AG04450 (cell line): Measurements from ENCODE around the gene GPC6. TPM values are rescaled to one million over a fixed set of nuclear protein-coding genes. Genes with fewer than 3 reads are reported as not detected.

Source experiments
- CTCF ChIA-PET: fragments of 300-600, 350-600 bp; formaldehyde crosslinking; extraction: SDS; loops from one replicate; lab custom pipeline; 2022; ENCODE audit warnings: antibody characterized with exemption, inconsistent platforms; lab: Charles Lee
- POLR2A ChIA-PET: fragments of 350-600 bp; formaldehyde crosslinking; extraction: SDS; loops from one replicate; lab custom pipeline; 2021; ENCODE audit warnings: antibody characterized with exemption, inconsistent platforms; lab: Yijun Ruan, JAX
- DNase-seq: peaks from one replicate; pipeline ENCODE4 v3.0.0-alpha.2; 2011; ENCODE audit warnings: low read depth, low spot score
- H3K27ac ChIP-seq: one replicate; pipeline ENCODE4 v1.5.1; 2012; ENCODE audit warnings: low read depth, low read length, control low read depth
- H3K27me3 ChIP-seq: one replicate; pipeline ENCODE4 v1.6.0; 2012; ENCODE audit warnings: low read length; ENCODE audit not compliant: control insufficient read depth, insufficient read depth
- H3K4me3 ChIP-seq: 2 replicates; pipeline ENCODE4 v1.5.1; 2011; ENCODE audit warnings: mild to moderate bottlenecking, low read depth, low read length, control low read depth
- H3K9me3 ChIP-seq: 2 replicates; pipeline ENCODE4 v1.5.1; 2012; ENCODE audit warnings: low read length; ENCODE audit not compliant: control insufficient read depth, insufficient read depth
- polyA plus RNA-seq: library from polyadenylated mRNA; depleted of rRNA; stranded (reverse); fragments of >200 nt; gene quantifications from 2 replicates; pipeline ENCODE4 v1.2.3, GENCODE V29; 2011
- TF ChIP-seq, protein P1 (sequence below): IDR thresholded peaks from 2 replicates; pipeline ENCODE4 v1.5.1; 2011; ENCODE audit warnings: low read depth, low read length, control low read depth, inconsistent platforms

GPC6 gene
- polyA plus RNA-seq, 1 experiment: 40.4 TPM

DNA sequence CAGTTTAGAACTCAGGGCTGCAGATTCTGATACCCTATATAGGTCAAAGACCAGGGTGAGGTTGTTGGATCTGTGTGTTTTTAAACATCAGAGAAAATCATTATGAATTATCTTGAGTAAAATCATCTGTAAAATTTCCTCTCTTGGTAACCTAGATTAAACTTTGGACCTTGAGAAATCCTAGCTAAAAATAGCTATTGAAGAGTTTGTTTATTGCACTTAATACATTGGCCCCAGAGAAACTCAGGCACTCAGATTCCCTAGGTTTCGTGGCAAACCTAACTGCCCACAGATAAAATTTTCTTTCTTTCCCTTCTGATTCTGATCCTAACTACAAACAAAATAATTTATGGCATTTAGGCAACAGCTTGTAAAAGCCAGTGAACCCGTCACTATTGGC lies 102.3 kb downstream of the GPC6 start:
- H3K4me3 ChIP-seq: no peak overlapping the region
- H3K9me3 ChIP-seq: no peaks in the 10 kb centered on the region
- ChIA-PET CTCF (no interaction called here), POLR2A (no interaction called here)
- no peak for DNase-seq
- TF ChIP-seq, protein P1, sequence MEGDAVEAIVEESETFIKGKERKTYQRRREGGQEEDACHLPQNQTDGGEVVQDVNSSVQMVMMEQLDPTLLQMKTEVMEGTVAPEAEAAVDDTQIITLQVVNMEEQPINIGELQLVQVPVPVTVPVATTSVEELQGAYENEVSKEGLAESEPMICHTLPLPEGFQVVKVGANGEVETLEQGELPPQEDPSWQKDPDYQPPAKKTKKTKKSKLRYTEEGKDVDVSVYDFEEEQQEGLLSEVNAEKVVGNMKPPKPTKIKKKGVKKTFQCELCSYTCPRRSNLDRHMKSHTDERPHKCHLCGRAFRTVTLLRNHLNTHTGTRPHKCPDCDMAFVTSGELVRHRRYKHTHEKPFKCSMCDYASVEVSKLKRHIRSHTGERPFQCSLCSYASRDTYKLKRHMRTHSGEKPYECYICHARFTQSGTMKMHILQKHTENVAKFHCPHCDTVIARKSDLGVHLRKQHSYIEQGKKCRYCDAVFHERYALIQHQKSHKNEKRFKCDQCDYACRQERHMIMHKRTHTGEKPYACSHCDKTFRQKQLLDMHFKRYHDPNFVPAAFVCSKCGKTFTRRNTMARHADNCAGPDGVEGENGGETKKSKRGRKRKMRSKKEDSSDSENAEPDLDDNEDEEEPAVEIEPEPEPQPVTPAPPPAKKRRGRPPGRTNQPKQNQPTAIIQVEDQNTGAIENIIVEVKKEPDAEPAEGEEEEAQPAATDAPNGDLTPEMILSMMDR: no peak
- no peak overlapping the region for H3K27ac ChIP-seq
- no peaks in the 10 kb centered on the region for H3K27me3 ChIP-seq

DNA sequence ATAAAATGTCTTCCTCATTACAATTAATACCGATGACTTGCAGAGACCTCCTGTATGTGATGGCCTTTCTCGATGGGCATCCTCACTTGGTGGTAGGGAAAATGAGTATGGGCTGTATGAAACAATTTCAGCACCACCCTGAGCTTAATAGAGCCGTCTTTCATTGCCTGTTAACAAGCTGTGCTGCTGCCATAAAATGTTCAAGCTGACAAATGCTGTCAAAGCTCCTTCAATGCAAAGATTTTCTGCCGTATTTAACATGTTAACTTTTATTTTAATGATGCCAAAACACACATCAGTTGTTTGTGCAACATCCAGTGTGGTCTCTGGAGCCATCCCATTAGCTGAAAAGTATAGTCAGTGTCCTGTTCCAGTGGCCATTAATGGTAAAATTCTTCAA lies 110.1 kb downstream of the GPC6 start:
- TF ChIP-seq, protein P1: no peak

DNA sequence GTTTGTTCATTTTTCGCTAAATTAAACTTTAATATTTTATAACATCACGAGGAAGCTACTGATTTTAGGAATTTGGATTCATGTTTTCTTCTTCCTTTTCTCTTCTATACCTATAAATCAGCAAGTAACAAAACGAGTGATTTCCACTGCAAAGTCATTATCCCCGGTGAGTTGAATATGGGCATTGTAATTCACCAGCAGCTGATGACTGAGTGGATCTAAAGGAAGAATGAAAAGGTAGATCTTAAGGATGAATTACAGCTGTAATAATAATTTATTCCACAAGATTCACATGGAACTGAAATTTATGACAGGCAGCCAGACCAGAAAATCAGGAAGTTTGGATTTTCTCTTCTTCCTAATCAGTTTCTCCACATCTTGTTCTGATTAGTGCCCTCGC lies 111.4 kb downstream of the GPC6 start:
- no peak overlapping the region for H3K27ac ChIP-seq
- POLR2A ChIA-PET: no interaction called here
- no peak for DNase-seq
- H3K9me3 ChIP-seq: no peaks in the 10 kb centered on the region
- TF ChIP-seq, protein P1: no peak
- H3K27me3 ChIP-seq: no peaks in the 10 kb centered on the region
- no peak overlapping the region for H3K4me3 ChIP-seq
- CTCF ChIA-PET: no interaction called here

More for the DNA sequence above, 110.1 kb downstream of the GPC6 start:
- ChIA-PET POLR2A (no interaction called here), CTCF (interaction anchor here (0.9 kb wide), 1 partner anchor 9 kb away, joined by 3 read pairs; no protein-coding TSS in a partner anchor)
- no peak overlapping the region for H3K27ac ChIP-seq
- no peak overlapping the region for H3K4me3 ChIP-seq
- H3K27me3 ChIP-seq: no peaks in the 10 kb centered on the region
- DNase-seq: no peak
- H3K9me3 ChIP-seq: no peaks in the 10 kb centered on the region

DNA sequence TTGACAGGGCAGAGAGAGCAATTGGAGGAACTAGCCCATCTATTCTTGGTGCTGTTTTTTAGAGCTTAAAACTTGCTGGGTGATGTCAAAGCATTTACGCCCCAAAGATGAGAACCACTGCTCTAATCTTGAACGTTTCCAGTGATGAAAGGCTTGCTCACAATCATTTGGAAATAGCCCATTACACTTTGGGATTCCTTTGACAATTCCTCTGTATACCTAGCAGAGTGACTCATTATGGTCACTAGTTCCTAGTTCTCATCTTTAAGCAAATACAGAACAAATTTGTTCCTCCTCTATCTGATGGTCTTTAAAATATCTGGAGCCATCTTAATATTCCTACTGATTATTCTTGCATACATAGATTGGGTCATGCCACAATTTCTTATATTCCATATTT lies 112.3 kb downstream of the GPC6 start:
- Histone ChIP-seq H3K27ac (no peak overlapping the region), H3K4me3 (no peak overlapping the region), H3K27me3 (no peaks in the 10 kb centered on the region), H3K9me3 (no peaks in the 10 kb centered on the region)
- ChIA-PET POLR2A (no interaction called here), CTCF (no interaction called here)
- TF ChIP-seq, protein P1: no peak
- DNase-seq: no peak

DNA sequence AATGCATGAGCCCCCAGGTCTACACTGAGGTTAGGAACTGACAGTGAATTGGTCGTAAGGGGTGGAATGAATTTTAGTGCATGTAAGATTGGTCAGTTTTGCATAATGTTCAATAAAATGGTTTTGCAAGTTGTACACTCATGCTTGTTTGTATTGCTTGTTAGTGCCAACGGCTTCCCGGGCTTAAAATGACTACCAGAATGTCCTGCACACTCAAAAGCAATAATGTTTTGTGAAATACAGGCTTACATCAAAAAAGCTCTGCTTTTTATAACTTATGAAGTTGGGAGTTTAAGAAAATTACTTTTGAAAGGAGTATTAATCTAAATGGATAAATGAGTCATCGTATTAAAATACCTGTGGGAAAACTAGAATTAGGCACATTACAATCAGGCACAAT lies 112.9 kb downstream of the GPC6 start:
- no peak overlapping the region for H3K4me3 ChIP-seq
- no peak overlapping the region for H3K27ac ChIP-seq
- no peaks in the 10 kb centered on the region for H3K9me3 ChIP-seq
- ChIA-PET CTCF (no interaction called here), POLR2A (no interaction called here)
- DNase-seq: no peak
- TF ChIP-seq, protein P1: no peak
- no peaks in the 10 kb centered on the region for H3K27me3 ChIP-seq
